ENCODE data around the gene KIAA0408.

The KIAA0408 gene

GRCh38 chr6:127460465-127460864, 1.3 kb upstream of the KIAA0408 start:
- Mint-ChIP-seq H3K4me3 (no peak overlapping the region), H3K27ac (peak overlapping the region in 2 of 3 experiments; percentile 94 to 97), H3K4me1 (peaks cover 67% of the 10 kb centered on the region), H3K9me3 (no peaks in the 10 kb centered on the region), H3K36me3 (ENCODE audit: low read depth) (no peaks in the 10 kb centered on the region), H3K27me3 (ENCODE audit: low read depth) (no peaks in the 10 kb centered on the region)
- TF ChIP-seq CTCF (IDR thresholded peaks at IDR 0.05; ENCODE audit: unreplicated experiment in 3 of 3), result no peak

DNA sequence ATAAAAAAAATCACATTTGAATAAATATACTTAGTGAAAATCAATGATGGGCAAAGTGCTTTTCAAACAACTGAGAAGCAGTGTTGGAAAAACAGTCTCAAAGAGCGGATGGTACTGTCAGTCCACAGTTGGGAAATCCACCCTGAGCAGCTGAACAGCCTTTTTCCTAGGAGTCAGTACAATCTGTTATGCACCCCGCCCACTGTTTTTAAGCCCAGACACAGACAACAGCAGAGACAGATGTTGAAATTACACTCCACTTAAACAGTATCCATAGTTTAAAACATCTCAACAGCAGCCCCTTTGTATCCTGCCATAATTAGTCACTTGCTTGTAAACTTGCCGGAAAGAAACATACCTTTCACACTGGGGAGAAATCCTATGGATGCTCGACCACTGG, 372 bp downstream of the KIAA0408 start:
- Mint-ChIP-seq H3K4me3 (peak overlapping the region; percentile 66 to 92 (median 80)), H3K27ac (peak overlapping the region; percentile 94 to 97 (median 94)), H3K27me3 (ENCODE audit: low read depth) (no peaks in the 10 kb centered on the region), H3K9me3 (no peaks in the 10 kb centered on the region), H3K36me3 (ENCODE audit: low read depth) (no peaks in the 10 kb centered on the region), H3K4me1 (peaks cover 57% of the 10 kb centered on the region)
- no peak for TF ChIP-seq CTCF (IDR thresholded peaks at IDR 0.05; ENCODE audit: unreplicated experiment in 3 of 3)

DNA sequence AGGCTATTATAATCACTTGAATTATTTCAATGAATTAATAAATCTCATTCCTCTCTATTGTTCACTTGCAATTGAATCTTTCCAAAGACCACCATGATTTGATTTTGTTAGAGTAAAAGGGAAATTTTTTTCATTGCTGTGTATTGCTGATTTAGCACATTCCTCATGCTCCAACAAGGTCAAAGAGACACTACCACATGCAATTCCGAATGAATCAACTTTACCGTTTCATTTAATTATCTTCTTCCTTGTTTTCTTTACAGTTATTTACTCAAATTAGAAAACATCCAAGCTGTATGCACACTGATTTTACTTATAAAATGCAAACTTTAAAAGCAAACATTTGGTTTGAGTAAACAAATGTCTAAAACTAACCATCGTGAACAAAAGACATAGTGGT, 967 bp downstream of the KIAA0408 start:
- Mint-ChIP-seq H3K4me1 (peaks cover 58% of the 10 kb centered on the region), H3K36me3 (ENCODE audit: low read depth) (no peaks in the 10 kb centered on the region), H3K27me3 (ENCODE audit: low read depth) (no peaks in the 10 kb centered on the region), H3K4me3 (peak overlapping the region; percentile 66 to 92 (median 80)), H3K9me3 (no peaks in the 10 kb centered on the region), H3K27ac (peak overlapping the region; percentile 94 to 97 (median 94))
- no peak for TF ChIP-seq CTCF (IDR thresholded peaks at IDR 0.05; ENCODE audit: unreplicated experiment in 3 of 3)

- H3K27ac Mint-ChIP-seq, result peak overlapping the region; percentile 94 to 97 (median 94)
- H3K4me3 Mint-ChIP-seq, result peak overlapping the region in 2 of 3 experiments; percentile 80 to 92
- H3K4me1 Mint-ChIP-seq, result peaks cover 62% of the 10 kb centered on the region
- no peaks in the 10 kb centered on the region for H3K27me3 Mint-ChIP-seq (ENCODE audit: low read depth)
- H3K9me3 Mint-ChIP-seq, result no peaks in the 10 kb centered on the region
- TF ChIP-seq CTCF (IDR thresholded peaks at IDR 0.05; ENCODE audit: unreplicated experiment in 3 of 3), result no peak
- no peaks in the 10 kb centered on the region for H3K36me3 Mint-ChIP-seq (ENCODE audit: low read depth)
These were observed 1.6 kb downstream of the KIAA0408 start for GRCh38 chr6:127457456-127458064.

DNA sequence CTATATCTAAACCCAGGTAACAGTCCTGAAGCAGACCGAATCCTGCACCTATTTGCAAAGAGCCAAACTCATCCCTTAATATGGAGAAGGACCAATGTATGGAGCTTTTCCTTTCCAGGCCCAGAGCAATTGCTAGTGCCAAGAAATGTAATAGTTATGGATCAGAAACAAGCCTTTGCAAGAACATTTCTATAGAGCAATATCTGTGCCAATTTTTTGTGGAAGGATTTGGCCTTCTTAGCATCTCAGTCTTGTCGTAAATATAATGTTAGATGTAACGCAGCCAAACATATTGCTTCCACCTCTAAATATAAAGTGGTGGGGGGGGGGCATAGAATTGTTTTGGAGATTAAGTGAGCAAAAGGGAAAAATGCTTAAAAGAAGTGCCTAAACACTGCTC, 2.7 kb downstream of the KIAA0408 start:
- TF ChIP-seq CTCF (IDR thresholded peaks at IDR 0.05; ENCODE audit: unreplicated experiment in 3 of 3), result no peak
- H3K9me3 Mint-ChIP-seq, result no peaks in the 10 kb centered on the region
- H3K27me3 Mint-ChIP-seq (ENCODE audit: low read depth), result no peaks in the 10 kb centered on the region
- peaks cover 60% of the 10 kb centered on the region for H3K4me1 Mint-ChIP-seq
- H3K27ac Mint-ChIP-seq, result peak overlapping the region in 2 of 3 experiments; percentile 84 to 97
- H3K36me3 Mint-ChIP-seq (ENCODE audit: low read depth), result no peaks in the 10 kb centered on the region
- H3K4me3 Mint-ChIP-seq, result peak overlapping the region in 2 of 3 experiments; percentile 52 to 92

All from nephron (organoid).